Endothelial cell of umbilical vein (primary cell): Measurements from ENCODE around the gene CCDC107. TPM values are rescaled to one million over a fixed set of nuclear protein-coding genes. Genes with fewer than 3 reads are reported as not detected.

Source experiments
- BruUV-seq: library from RNA; stranded (reverse); fragments of 400-500 nt; replicated peaks from 2 replicates; lab custom pipeline; 2021; lab: Mats Ljungman, UMichigan
- CTCF ChIA-PET: fragments of 300-600, 350-600 bp; sonication (Branson Sonifier 250); formaldehyde crosslinking; loops from one replicate; lab custom pipeline; 2021; ENCODE audit warnings: antibody characterized with exemption, inconsistent platforms; lab: Charles Lee
- POLR2A ChIA-PET: fragments of 300-600, 350-600 bp; sonication (Branson Sonifier 250); formaldehyde crosslinking; loops from one replicate; lab custom pipeline; 2021; ENCODE audit warnings: antibody characterized with exemption, inconsistent platforms; lab: Charles Lee
- DNase-seq: peaks from one replicate; pipeline ENCODE4 v3.0.0-alpha.2; 2011; ENCODE audit warnings: low read depth, low spot score
- FAIRE-seq: peaks from 2 replicates; lab custom pipeline; 2011; peaks lifted over from hg19 to GRCh38; lab: Jason Lieb, UNC
- H2AFZ ChIP-seq: 2 replicates; pipeline ENCODE4 v1.6.0; 2012; ENCODE audit warnings: low read depth, low read length, control low read depth, inconsistent platforms
- H3K27ac ChIP-seq: 2 replicates; pipeline ENCODE4 v1.5.1; 2011; ENCODE audit warnings: low read depth, mild to moderate bottlenecking, control low read depth, low read length, moderate library complexity; ENCODE audit not compliant: insufficient read depth
- H3K27me3 ChIP-seq, 2 experiments: 2 replicates each; pipeline versions ENCODE4 v1.6.0 to v1.6.1; 2011; ENCODE audit warnings: low read length in 2 of 2, mixed read lengths in 1 of 2; ENCODE audit not compliant: control insufficient read depth in 2 of 2, insufficient read depth in 2 of 2
- H3K36me3 ChIP-seq, 2 experiments: 2 replicates in 1 of 2; 3 replicates in 1 of 2; pipeline ENCODE4 v1.5.1; 2011; ENCODE audit warnings: low read length in 2 of 2, mild to moderate bottlenecking in 1 of 2, moderate library complexity in 1 of 2; ENCODE audit not compliant: control insufficient read depth in 2 of 2, insufficient read depth in 2 of 2; ENCODE audit errors: extremely low read depth in 1 of 2
- H3K4me1 ChIP-seq: 3 replicates; pipeline ENCODE4 v1.5.1; 2011; ENCODE audit warnings: mild to moderate bottlenecking, low read length; ENCODE audit not compliant: control insufficient read depth, insufficient read depth; ENCODE audit errors: extremely low read depth
- H3K4me2 ChIP-seq: 2 replicates; pipeline ENCODE4 v1.6.1; 2011; ENCODE audit warnings: low read length, control low read depth, mixed read lengths; ENCODE audit not compliant: insufficient read depth
- H3K4me3 ChIP-seq, 3 experiments: fragments of 200-600 bp in 1 of 3; sonication (generic), shearing (Covaris generic) in 1 of 3; replicated peaks in 1 of 3; 2 replicates each; pipeline ENCODE4 v1.5.1; 2011 to 2016; ENCODE audit warnings: control low read depth in 3 of 3, low read length in 3 of 3, mild to moderate bottlenecking in 2 of 3, inconsistent platforms in 1 of 3, low read depth in 1 of 3, moderate library complexity in 1 of 3; ENCODE audit not compliant: insufficient read depth in 1 of 3
- H3K79me2 ChIP-seq: 2 replicates; pipeline ENCODE4 v1.6.0; 2012; ENCODE audit warnings: low read length, inconsistent platforms; ENCODE audit not compliant: control insufficient read depth, insufficient read depth
- H3K9ac ChIP-seq: replicated peaks from 2 replicates; pipeline ENCODE3; 2011; ENCODE audit warnings: low read length, control low read depth; ENCODE audit not compliant: insufficient read depth; ENCODE audit errors: extremely low read depth
- H3K9me1 ChIP-seq: replicated peaks from 3 replicates; pipeline ENCODE4 v1.6.0; 2011; ENCODE audit warnings: mild to moderate bottlenecking, low read length; ENCODE audit not compliant: control insufficient read depth, insufficient read depth; ENCODE audit errors: extremely low read depth
- H3K9me3 ChIP-seq: replicated peaks from 2 replicates; pipeline ENCODE4 v1.5.1; 2012; ENCODE audit warnings: low read length, inconsistent platforms; ENCODE audit not compliant: control insufficient read depth, insufficient read depth
- H4K20me1 ChIP-seq: replicated peaks from 2 replicates; pipeline ENCODE3; 2011; ENCODE audit warnings: mild to moderate bottlenecking, low read length; ENCODE audit not compliant: control insufficient read depth, insufficient read depth; ENCODE audit errors: extremely low read depth
- EZH2 ChIP-seq: IDR thresholded peaks from 2 replicates; pipeline ENCODE4 v1.6.1; 2012; ENCODE audit warnings: borderline replicate concordance, low read depth, mild to moderate bottlenecking, moderate library complexity, low read length, inconsistent platforms; ENCODE audit not compliant: severe bottlenecking
- FOS ChIP-seq: IDR thresholded peaks from 2 replicates; pipeline ENCODE4 v1.6.1; 2011; ENCODE audit warnings: mild to moderate bottlenecking, low read length, moderate library complexity, borderline replicate concordance; ENCODE audit not compliant: insufficient read depth
- GATA2 ChIP-seq: IDR thresholded peaks from 2 replicates; pipeline ENCODE4 v1.7.0; 2011; ENCODE audit warnings: low read depth, mild to moderate bottlenecking, moderate library complexity, mixed read lengths, low read length; ENCODE audit not compliant: insufficient read length, insufficient read depth
- JUN ChIP-seq: IDR thresholded peaks from 2 replicates; pipeline ENCODE4 v1.6.1; 2011; ENCODE audit warnings: borderline replicate concordance, low read depth; ENCODE audit not compliant: insufficient read length, insufficient read depth
- MYC ChIP-seq: IDR thresholded peaks from one replicate; pipeline ENCODE4 v1.6.1; 2011; ENCODE audit warnings: mild to moderate bottlenecking, low read depth, low read length
- POLR2A ChIP-seq: IDR thresholded peaks from 2 replicates; pipeline ENCODE4 v1.6.1; 2012; ENCODE audit warnings: low read depth, mild to moderate bottlenecking, control low read depth, low read length
- POLR2AphosphoS5 ChIP-seq: IDR thresholded peaks from 2 replicates; pipeline ENCODE4 v1.6.1; 2012; ENCODE audit warnings: low read depth, mild to moderate bottlenecking, control low read depth, low read length, moderate library complexity; ENCODE audit not compliant: insufficient read depth
- dilution Hi-C: fragments of 300-500 bp; cut with MboI; formaldehyde crosslinking; loops from one replicate; pipeline ENCODE4 v1.15.0; 2019; ENCODE audit warnings: low sequenced_read_pairs; ENCODE audit not compliant: extremely low pct_ligation_motif_present
- intact Hi-C: fragments of 100-400 bp; cut with micrococcal nuclease; formaldehyde crosslinking; loops from one replicate; pipeline ENCODE4 v1.10.0; 2022
- polyA plus RNA-seq, 4 experiments: library from polyadenylated mRNA; depleted of rRNA in 3 of 4; stranded (reverse) in 3 of 4; unstranded in 1 of 4; fragments of >200 nt; gene quantifications; 2 replicates each; pipeline versions ENCODE4 v1.2.1 to v1.2.3, GENCODE V29; 2011 to 2012; ENCODE audit warnings: missing spikeins in 1 of 4
- total RNA-seq: library from RNA; stranded (reverse); gene quantifications from 2 replicates; pipeline ENCODE4 v1.2.3, GENCODE V29; 2021
- TF ChIP-seq, protein P1 (sequence below): IDR thresholded peaks from 2 replicates; pipeline ENCODE4 v1.6.1; 2011; ENCODE audit not compliant: insufficient read depth, insufficient read length
- TF ChIP-seq, protein P2 (sequence below), 2 donors: IDR thresholded peaks; 1 replicate in 1 of 2; 2 replicates in 1 of 2; pipeline ENCODE4 v1.5.1; 2011; ENCODE audit warnings: low read length in 2 of 2, mild to moderate bottlenecking in 2 of 2, moderate library complexity in 2 of 2, control low read depth in 1 of 2, inconsistent platforms in 1 of 2, low read depth in 1 of 2; ENCODE audit not compliant: insufficient read depth in 1 of 2; ENCODE audit errors: extremely low read depth in 1 of 2

CCDC107 gene
- total and polyA plus RNA-seq, 2 donors (not counting 3 experiments of a cell fraction or from before 2014, with no cell fraction given) = 13.2 to 16.0 TPM

DNA sequence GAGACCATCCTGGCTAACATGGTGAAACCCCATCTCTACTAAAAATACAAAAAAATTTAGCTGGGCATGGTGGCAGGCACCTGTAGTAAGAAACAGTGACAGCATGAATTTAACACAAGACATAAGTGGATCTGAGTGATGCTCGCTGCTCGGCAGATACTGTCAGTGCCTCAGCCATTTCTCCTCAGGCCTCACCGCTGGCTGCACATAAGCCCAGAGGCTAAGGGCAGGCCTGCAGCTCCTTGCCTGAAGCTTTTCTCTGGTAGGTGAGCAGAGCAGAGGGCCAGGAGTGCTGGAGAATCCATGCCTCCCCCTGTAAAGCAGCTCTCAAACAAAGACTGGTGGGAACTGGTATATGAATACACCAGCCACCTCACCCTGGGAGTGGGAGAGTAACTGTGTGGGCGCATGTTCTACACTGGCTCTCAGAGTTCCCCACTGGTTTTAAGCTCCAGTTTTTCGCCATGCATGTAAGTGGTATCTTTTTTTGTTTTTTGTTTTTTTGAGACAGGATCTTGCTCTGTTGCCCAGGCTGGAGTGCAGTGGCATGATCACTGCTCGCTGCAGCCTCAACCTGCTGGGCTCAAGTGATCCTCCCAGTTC, 29.6 kb upstream of the CCDC107 start:
- Histone ChIP-seq H3K36me3 (no peaks in the 10 kb centered on the region), H3K4me3 (no peak overlapping the region), H3K9me3 (no peaks in the 10 kb centered on the region), H3K9me1 (no peaks in the 10 kb centered on the region), H3K27me3 (peaks cover 0 to 5% of the 10 kb centered on the region in 2 experiments), H3K27ac (no peak overlapping the region), H2AFZ (no peak overlapping the region), H3K79me2 (no peaks in the 10 kb centered on the region), H3K9ac (no peak overlapping the region), H4K20me1 (no peaks in the 10 kb centered on the region), H3K4me2 (no peak overlapping the region), H3K4me1 (no peaks in the 10 kb centered on the region)
- CTCF ChIA-PET = interaction anchor here (0.6 to 4.4 kb wide), 9 partner anchors 9 to 76 kb away, joined by 3 to 36 read pairs (median 4); partner anchors contain the start of gene CD72
- intact Hi-C loops (no loop called here), dilution Hi-C loops (no loop called here)
- no peak for DNase-seq
- TF ChIP-seq, protein P1, sequence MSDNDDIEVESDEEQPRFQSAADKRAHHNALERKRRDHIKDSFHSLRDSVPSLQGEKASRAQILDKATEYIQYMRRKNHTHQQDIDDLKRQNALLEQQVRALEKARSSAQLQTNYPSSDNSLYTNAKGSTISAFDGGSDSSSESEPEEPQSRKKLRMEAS = no peak
- TF ChIP-seq EZH2 (no peak), MYC (no peak)
- TF ChIP-seq, protein P2, sequence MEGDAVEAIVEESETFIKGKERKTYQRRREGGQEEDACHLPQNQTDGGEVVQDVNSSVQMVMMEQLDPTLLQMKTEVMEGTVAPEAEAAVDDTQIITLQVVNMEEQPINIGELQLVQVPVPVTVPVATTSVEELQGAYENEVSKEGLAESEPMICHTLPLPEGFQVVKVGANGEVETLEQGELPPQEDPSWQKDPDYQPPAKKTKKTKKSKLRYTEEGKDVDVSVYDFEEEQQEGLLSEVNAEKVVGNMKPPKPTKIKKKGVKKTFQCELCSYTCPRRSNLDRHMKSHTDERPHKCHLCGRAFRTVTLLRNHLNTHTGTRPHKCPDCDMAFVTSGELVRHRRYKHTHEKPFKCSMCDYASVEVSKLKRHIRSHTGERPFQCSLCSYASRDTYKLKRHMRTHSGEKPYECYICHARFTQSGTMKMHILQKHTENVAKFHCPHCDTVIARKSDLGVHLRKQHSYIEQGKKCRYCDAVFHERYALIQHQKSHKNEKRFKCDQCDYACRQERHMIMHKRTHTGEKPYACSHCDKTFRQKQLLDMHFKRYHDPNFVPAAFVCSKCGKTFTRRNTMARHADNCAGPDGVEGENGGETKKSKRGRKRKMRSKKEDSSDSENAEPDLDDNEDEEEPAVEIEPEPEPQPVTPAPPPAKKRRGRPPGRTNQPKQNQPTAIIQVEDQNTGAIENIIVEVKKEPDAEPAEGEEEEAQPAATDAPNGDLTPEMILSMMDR (IDR thresholded peaks at IDR 0.05; ENCODE audit: extremely low read depth in 1 of 2, insufficient read depth in 1 of 2, low read depth in 1 of 2, low read length in 2 of 2) = no peak
- FAIRE-seq = no peak
- POLR2A ChIA-PET = no interaction called here
- no TSS peak for BruUV-seq

DNA sequence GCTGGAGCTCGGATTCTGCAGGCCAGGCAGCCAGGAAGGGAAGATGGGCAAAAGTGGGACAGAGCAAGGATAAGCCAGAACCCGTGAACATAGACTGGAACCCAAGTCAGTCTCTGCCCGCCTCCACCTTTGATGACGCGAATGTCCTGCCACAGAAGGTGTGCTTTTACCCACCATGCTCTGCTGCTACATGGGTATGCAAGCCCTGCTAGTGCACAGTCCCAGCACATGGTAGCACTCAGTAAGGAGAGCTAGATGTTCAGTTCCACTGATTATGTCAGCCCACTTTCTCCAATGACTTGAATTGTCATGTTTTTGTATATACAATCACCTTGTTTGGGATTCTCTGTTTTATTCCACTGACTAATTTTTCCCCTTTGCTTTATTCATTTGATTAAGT, 28.5 kb upstream of the CCDC107 start:
- BruUV-seq = no TSS peak
- H3K9ac ChIP-seq = no peak overlapping the region
- no peaks in the 10 kb centered on the region for H3K9me3 ChIP-seq
- FAIRE-seq (no peak), DNase-seq (no peak)
- H3K27me3 ChIP-seq = peaks cover 0 to 5% of the 10 kb centered on the region in 2 experiments
- TF ChIP-seq JUN (no peak), GATA2 (no peak), POLR2A (no peak), POLR2AphosphoS5 (no peak), MYC (no peak), FOS (no peak), EZH2 (no peak)
- TF ChIP-seq, protein P1 = no peak
- TF ChIP-seq, protein P2 (IDR thresholded peaks at IDR 0.05; ENCODE audit: extremely low read depth in 1 of 2, insufficient read depth in 1 of 2, low read depth in 1 of 2, low read length in 2 of 2) = no peak
- no peak overlapping the region for H3K27ac ChIP-seq
- intact Hi-C loops (no loop called here), dilution Hi-C loops (no loop called here)
- ChIA-PET CTCF (interaction anchor here (1.5 to 4.4 kb wide), 4 partner anchors 11 to 26 kb away, joined by 3 to 36 read pairs (median 5); no protein-coding TSS in a partner anchor), POLR2A (no interaction called here)
- no peaks in the 10 kb centered on the region for H3K9me1 ChIP-seq
- H2AFZ ChIP-seq = no peak overlapping the region
- H3K36me3 ChIP-seq = no peaks in the 10 kb centered on the region
- no peaks in the 10 kb centered on the region for H3K4me1 ChIP-seq
- no peak overlapping the region for H3K4me3 ChIP-seq
- no peaks in the 10 kb centered on the region for H4K20me1 ChIP-seq
- H3K79me2 ChIP-seq = no peaks in the 10 kb centered on the region
- no peak overlapping the region for H3K4me2 ChIP-seq
